HepG2 (cell line): ENCODE measurements around the gene LRBA. TPM values are rescaled to one million over a fixed set of nuclear protein-coding genes. Genes with fewer than 3 reads are reported as not detected.

ENCODE experiments used
- ATAC-seq: fragments of 200-7000 bp; cut with Tn5 transposase; 3 replicates; pipeline ENCODE4 v1.9.1; 2020; ENCODE audit warnings: mild to moderate bottlenecking, moderate library complexity
- BruUV-seq: library from RNA; stranded (reverse); fragments of 400-500 nt; replicated peaks from 2 replicates; lab custom pipeline; 2021; lab: Mats Ljungman, UMichigan
- CTCF ChIA-PET: fragments of 300-600 bp; formaldehyde crosslinking; extraction: SDS; loops from one replicate; lab custom pipeline; 2021; ENCODE audit warnings: low total read pairs, inconsistent platforms, low intra/inter-chr PET ratio; lab: Yijun Ruan, JAX
- POLR2A ChIA-PET: fragments of 350-600 bp; sonication (Branson Sonifier 250); formaldehyde crosslinking; loops from one replicate; lab custom pipeline; 2020; ENCODE audit warnings: antibody characterized with exemption, inconsistent platforms; lab: Yijun Ruan, JAX
- DNase-seq: peaks from one replicate; pipeline ENCODE4 v3.0.0-alpha.2; 2015; ENCODE audit warnings: low spot score
- FAIRE-seq: peaks from 3 replicates; lab custom pipeline; 2011; peaks lifted over from hg19 to GRCh38; lab: Jason Lieb, UNC
- H2AFZ ChIP-seq: one replicate; pipeline ENCODE4 v1.6.1; 2011; ENCODE audit warnings: low read length, inconsistent platforms
- H3K27ac ChIP-seq: fragments of 300-600 bp; 3 replicates; pipeline ENCODE4 v1.8.0; 2011; ENCODE audit warnings: mixed run types, mild to moderate bottlenecking, mixed read lengths, low read length, inconsistent platforms; ENCODE audit not compliant: insufficient read depth; ENCODE audit errors: extremely low read length
- H3K27me3 ChIP-seq, 2 experiments: fragments of 200-600 bp in 1 of 2; 2 replicates in 1 of 2; 3 replicates in 1 of 2; pipeline versions ENCODE4 v1.6.0 to v1.8.0; 2011; ENCODE audit warnings: low read length in 2 of 2, mild to moderate bottlenecking in 2 of 2, moderate library complexity in 2 of 2, inconsistent platforms in 1 of 2; ENCODE audit not compliant: insufficient read depth in 2 of 2, control insufficient read depth in 1 of 2
- H3K36me3 ChIP-seq, 2 experiments: fragments of 200-600 bp in 1 of 2; replicated peaks in 1 of 2; 2 replicates in 1 of 2; 3 replicates in 1 of 2; pipeline versions ENCODE4 v1.5.1 to v1.8.0; 2011; ENCODE audit warnings: low read length in 2 of 2, inconsistent platforms in 1 of 2; ENCODE audit not compliant: insufficient read depth in 2 of 2, control insufficient read depth in 1 of 2
- H3K4me1 ChIP-seq: 2 replicates; pipeline ENCODE4 v1.5.1; 2012; ENCODE audit warnings: low read length, inconsistent platforms; ENCODE audit not compliant: insufficient read depth
- H3K4me2 ChIP-seq: 2 replicates; pipeline ENCODE4 v1.6.0; 2011; ENCODE audit warnings: low read depth, low read length, inconsistent platforms
- H3K4me3 ChIP-seq, 3 experiments: fragments of 200-600 bp in 1 of 3; sonication (generic), shearing (Covaris generic) in 1 of 3; replicated peaks in 1 of 3; 2 replicates each; pipeline ENCODE4 v1.5.1; 2011 to 2016; ENCODE audit warnings: low read length in 3 of 3, inconsistent platforms in 2 of 3, low read depth in 2 of 3, mild to moderate bottlenecking in 2 of 3, control low read depth in 1 of 3, mixed read lengths in 1 of 3; ENCODE audit not compliant: insufficient read depth in 1 of 3
- H3K79me2 ChIP-seq: one replicate; pipeline ENCODE4 v1.6.1; 2011; ENCODE audit warnings: low read length, inconsistent platforms; ENCODE audit not compliant: insufficient read depth
- H3K9ac ChIP-seq: 2 replicates; pipeline ENCODE4 v1.6.0; 2011; ENCODE audit warnings: mild to moderate bottlenecking, low read depth, low read length, inconsistent platforms; ENCODE audit not compliant: insufficient read depth
- H3K9me3 ChIP-seq: 2 replicates; pipeline ENCODE4 v1.5.1; 2012; ENCODE audit warnings: mild to moderate bottlenecking, low read length
- H4K20me1 ChIP-seq: 2 replicates; pipeline ENCODE4 v1.6.0; 2011; ENCODE audit warnings: inconsistent platforms, mild to moderate bottlenecking, low read length, moderate library complexity; ENCODE audit not compliant: insufficient read depth
- CCDC6 ChIP-seq: sonication (generic); formaldehyde crosslinking; IDR thresholded peaks from 2 replicates; pipeline ENCODE4 v1.8.1; 2022; ENCODE audit warnings: mild to moderate bottlenecking, missing genetic modification reagents, moderate library complexity
- DPF2 ChIP-seq: sonication (generic); formaldehyde crosslinking; IDR thresholded peaks from 2 replicates; pipeline ENCODE4 v1.4.0; 2020; ENCODE audit warnings: mild to moderate bottlenecking, low read depth, missing genetic modification reagents, borderline replicate concordance
- GATAD1 ChIP-seq: IDR thresholded peaks from 2 replicates; pipeline ENCODE4 v1.6.1; 2016; ENCODE audit warnings: missing genetic modification reagents, missing compliant biosample characterization
- GATAD2A ChIP-seq: IDR thresholded peaks from 2 replicates; pipeline ENCODE4 v1.6.1; 2016
- HCFC1 ChIP-seq: fragments of 150-350 bp; IDR thresholded peaks from 2 replicates; pipeline ENCODE4 v1.6.1; 2014; ENCODE audit warnings: low read depth, low read length
- NR0B2 ChIP-seq: sonication (generic); formaldehyde crosslinking; IDR thresholded peaks from 2 replicates; pipeline ENCODE4 v1.4.0; 2020; ENCODE audit warnings: mild to moderate bottlenecking, missing genetic modification reagents
- PATZ1 ChIP-seq: sonication (generic); formaldehyde crosslinking; IDR thresholded peaks from 2 replicates; pipeline ENCODE4 v1.4.0; 2020; ENCODE audit warnings: missing genetic modification reagents
- SMC3 ChIP-seq: IDR thresholded peaks from 2 replicates; pipeline ENCODE4 v1.6.1; 2011; ENCODE audit warnings: low read length, improper control_type of control experiment
- SRSF1 ChIP-seq: fragments of 200-400 bp; formaldehyde crosslinking; optimal IDR thresholded peaks from 2 replicates; pipeline ENCODE3; 2017; ENCODE audit warnings: mild to moderate bottlenecking, low read depth, low read length, moderate library complexity
- ZNF121 ChIP-seq: sonication (generic); formaldehyde crosslinking; IDR thresholded peaks from 2 replicates; pipeline ENCODE4 v1.5.0; 2020; ENCODE audit warnings: mild to moderate bottlenecking, missing genetic modification reagents
- ZNF333 ChIP-seq: sonication (generic); formaldehyde crosslinking; IDR thresholded peaks from 2 replicates; pipeline ENCODE4 v1.4.0; 2020; ENCODE audit warnings: mild to moderate bottlenecking, missing genetic modification reagents, borderline replicate concordance
- ZNF430 ChIP-seq: sonication (generic); formaldehyde crosslinking; IDR thresholded peaks from 2 replicates; pipeline ENCODE4 v1.9.0; 2021; ENCODE audit warnings: mild to moderate bottlenecking, missing genetic modification reagents
- ZNF510 ChIP-seq: sonication (generic); formaldehyde crosslinking; IDR thresholded peaks from 2 replicates; pipeline ENCODE4 v1.4.0; 2020; ENCODE audit warnings: low read depth, mild to moderate bottlenecking, missing genetic modification reagents
- ZNF652 ChIP-seq: IDR thresholded peaks from 2 replicates; pipeline ENCODE4 v1.6.1; 2016; ENCODE audit warnings: low read depth, borderline replicate concordance
- ZNF670 ChIP-seq: sonication (generic); formaldehyde crosslinking; IDR thresholded peaks from 2 replicates; pipeline ENCODE4 v1.8.0; 2022; ENCODE audit warnings: mild to moderate bottlenecking, missing genetic modification reagents, borderline replicate concordance
- ZNF781 ChIP-seq: sonication (generic); formaldehyde crosslinking; IDR thresholded peaks from 2 replicates; pipeline ENCODE4 v1.5.1; 2020; ENCODE audit warnings: borderline replicate concordance, mild to moderate bottlenecking, missing genetic modification reagents; ENCODE audit errors: not compliant biosample characterization
- in situ Hi-C: cut with HindIII; loops from 2 replicates; pipeline ENCODE4 v1.10.0; 2017; ENCODE audit warnings: low pct_unique_long_range_greater_than_20kb; ENCODE audit not compliant: extremely low pct_ligation_motif_present
- intact Hi-C: fragments of 100-400 bp; cut with micrococcal nuclease; formaldehyde crosslinking; loops from one replicate; pipeline ENCODE4 v1.10.0; 2022; ENCODE audit not compliant: unreplicated experiment
- polyA plus RNA-seq, 8 experiments: library from polyadenylated mRNA; depleted of rRNA in 3 of 8; stranded (reverse) in 7 of 8; unstranded in 1 of 8; fragments of >200 nt; fragmentation: Illumina TruSeq in 4 of 8; extraction: Trizol in 4 of 8; gene quantifications; 2 replicates each; pipeline versions ENCODE4 v1.2.1 to v1.2.3, GENCODE V29; 2011 to 2016; ENCODE audit warnings: low read depth in 4 of 8, missing spikeins in 1 of 8, mixed read lengths in 1 of 8; ENCODE audit not compliant: insufficient read depth in 1 of 8
- total RNA-seq, 5 experiments: library from RNA; depleted of rRNA; stranded (reverse); fragments of >200 nt; fragmentation: Illumina TruSeq; extraction: Trizol; gene quantifications; 2 replicates each; pipeline ENCODE4 v1.2.3, GENCODE V29; 2016; ENCODE audit warnings: low read depth in 1 of 5

Gene LRBA
- total and polyA plus RNA-seq, 2 of the 13 experiments (the other 11 are each of a cell fraction or from before 2014, with no cell fraction given) = 21.0 to 37.2 TPM

- FAIRE-seq = no peak
- CTCF ChIA-PET = interaction anchor here (1.0 kb wide), 1 partner anchor 259 kb away, joined by 3 read pairs; no protein-coding TSS in a partner anchor
- H3K4me1 ChIP-seq = no peaks in the 10 kb centered on the region
These were observed 775.1 kb downstream of the LRBA start for GRCh38 chr4:150240011-150240410.

More at GRCh38 chr4:150240011-150240410, 775.1 kb downstream of the LRBA start:
- H3K9me3 ChIP-seq = no peaks in the 10 kb centered on the region
- no peaks in the 10 kb centered on the region for H3K36me3 ChIP-seq
- in situ Hi-C loops (no loop called here), intact Hi-C loops (loop anchor here (5.0 kb wide), 1 partner anchor 243 kb away; no protein-coding TSS in a partner anchor)
- no peak overlapping the region for H2AFZ ChIP-seq
- TF ChIP-seq DPF2 (CRISPR knock-in tag) = no peak
- no peak for TF ChIP-seq NR0B2
- no peak for TF ChIP-seq ZNF781 (CRISPR knock-in tag)
- no peak for TF ChIP-seq GATAD2A (CRISPR knock-in tag)
- no peak for TF ChIP-seq ZNF121 (CRISPR knock-in tag)
- no peak for TF ChIP-seq ZNF333
- no peak for TF ChIP-seq SMC3
- TF ChIP-seq HCFC1 = no peak
- no peak for TF ChIP-seq SRSF1
- no peak for TF ChIP-seq ZNF430 (CRISPR knock-in tag)
- no peak for TF ChIP-seq CCDC6 (CRISPR knock-in tag)
- no peak for TF ChIP-seq ZNF670 (CRISPR knock-in tag)
- TF ChIP-seq PATZ1 = no peak
- no peak for TF ChIP-seq GATAD1
- TF ChIP-seq ZNF652 (CRISPR knock-in tag) = no peak
- TF ChIP-seq ZNF510 (CRISPR knock-in tag) = no peak
- POLR2A ChIA-PET = no interaction called here
- no peak overlapping the region for H3K4me3 ChIP-seq
- ATAC-seq (no peak), DNase-seq (no peak)
- H3K4me2 ChIP-seq = no peak overlapping the region
- H3K9ac ChIP-seq = no peak overlapping the region
- H3K27ac ChIP-seq = no peak overlapping the region
- no peaks in the 10 kb centered on the region for H4K20me1 ChIP-seq
- H3K27me3 ChIP-seq = peaks cover 0 to 6% of the 10 kb centered on the region in 2 experiments; a peak in 2 of 5 replicates
- no TSS peak for BruUV-seq
- no peaks in the 10 kb centered on the region for H3K79me2 ChIP-seq
